Heart left ventricle (tissue), 13 donors: ENCODE data around the gene TAPT1.

Experiments
- CTCF ChIP-seq, 12 donors: fragments of 200-600 bp; sonication (generic) in 4 of 12; IDR thresholded peaks; one replicate each; pipeline versions ENCODE4 v1.5.0 to v1.8.0; 2018 to 2022; ENCODE audit warnings: antibody characterized with exemption in 12 of 12, mild to moderate bottlenecking in 5 of 12
- POLR2A ChIP-seq, 2 donors: fragments of 450-650 bp; IDR thresholded peaks; one replicate each; pipeline ENCODE4 v1.6.1; 2017; ENCODE audit warnings: antibody characterized with exemption in 2 of 2, mild to moderate bottlenecking in 2 of 2, moderate library complexity in 2 of 2
- donor health status: ischemic (EF 13 %, LVEDD 7.1; RV severe dilation, severe dysfunction).
- donor health status: DM: no; HTN: yes; CAD: no.
- donor health status: DM: no; HTN: no; CAD: no.
- donor health status: ischemic (EF 25% LVEDD 6.9; RV normal size, moderate dysfunction).
- donor health status: ischemic (EF 25% LVEDD 5.7; RV mildly dilated, moderate dysfunction).
- donor health status: ischemic (EF 35%, LVEDD 5.7; RV mildly dilated, moderate dysfunction).
- donor health status: nonischemic (EF 11% LVEDD 7.7; RV severe dilation, severe dysfunction).
- donor health status: DM: yes; HTN: yes; CAD: no.
- donor health status: PGD.
- donor health status: ischemic (EF 29% LVEDD 5.4; RV normal size, mild dysfunction).
- donor health status: nonischemic (EF 23%, LVEDD 6.1; RV moderate dilation, normal function).

DNA sequence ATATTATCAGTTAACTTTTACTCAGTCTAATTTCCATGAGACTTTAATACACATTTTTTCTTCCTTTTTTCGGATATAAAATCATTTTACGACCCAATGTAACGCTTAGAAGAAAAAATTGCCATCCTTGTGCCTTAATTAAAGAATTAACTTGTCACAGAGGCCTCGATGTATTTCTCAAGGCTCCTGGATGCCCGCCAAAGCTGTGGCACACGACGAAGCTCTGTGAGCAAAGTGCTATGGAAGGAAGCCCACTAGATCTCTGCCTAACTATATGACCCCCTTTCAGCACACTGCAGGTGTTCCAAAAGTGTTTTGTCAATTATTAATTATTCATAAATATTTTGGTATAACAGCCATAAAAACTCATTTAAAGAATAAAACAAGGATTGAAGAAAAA, 54.4 kb downstream of the TAPT1 start:
- TF ChIP-seq CTCF (IDR thresholded peaks at IDR 0.05) (no peak), POLR2A (IDR thresholded peaks at IDR 0.05) (no peak)
